ENCODE data around the gene EPSTI1.

The EPSTI1 gene

GRCh38 chr13:42924344-42924743, 67.7 kb downstream of the EPSTI1 start:
- TF ChIP-seq, protein P1, sequence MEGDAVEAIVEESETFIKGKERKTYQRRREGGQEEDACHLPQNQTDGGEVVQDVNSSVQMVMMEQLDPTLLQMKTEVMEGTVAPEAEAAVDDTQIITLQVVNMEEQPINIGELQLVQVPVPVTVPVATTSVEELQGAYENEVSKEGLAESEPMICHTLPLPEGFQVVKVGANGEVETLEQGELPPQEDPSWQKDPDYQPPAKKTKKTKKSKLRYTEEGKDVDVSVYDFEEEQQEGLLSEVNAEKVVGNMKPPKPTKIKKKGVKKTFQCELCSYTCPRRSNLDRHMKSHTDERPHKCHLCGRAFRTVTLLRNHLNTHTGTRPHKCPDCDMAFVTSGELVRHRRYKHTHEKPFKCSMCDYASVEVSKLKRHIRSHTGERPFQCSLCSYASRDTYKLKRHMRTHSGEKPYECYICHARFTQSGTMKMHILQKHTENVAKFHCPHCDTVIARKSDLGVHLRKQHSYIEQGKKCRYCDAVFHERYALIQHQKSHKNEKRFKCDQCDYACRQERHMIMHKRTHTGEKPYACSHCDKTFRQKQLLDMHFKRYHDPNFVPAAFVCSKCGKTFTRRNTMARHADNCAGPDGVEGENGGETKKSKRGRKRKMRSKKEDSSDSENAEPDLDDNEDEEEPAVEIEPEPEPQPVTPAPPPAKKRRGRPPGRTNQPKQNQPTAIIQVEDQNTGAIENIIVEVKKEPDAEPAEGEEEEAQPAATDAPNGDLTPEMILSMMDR (IDR thresholded peaks at IDR 0.05), result no peak
- TF ChIP-seq ZFX (IDR thresholded peaks at IDR 0.05; ENCODE audit: borderline replicate concordance), result no peak
- no peak overlapping the region for H3K27ac ChIP-seq

DNA sequence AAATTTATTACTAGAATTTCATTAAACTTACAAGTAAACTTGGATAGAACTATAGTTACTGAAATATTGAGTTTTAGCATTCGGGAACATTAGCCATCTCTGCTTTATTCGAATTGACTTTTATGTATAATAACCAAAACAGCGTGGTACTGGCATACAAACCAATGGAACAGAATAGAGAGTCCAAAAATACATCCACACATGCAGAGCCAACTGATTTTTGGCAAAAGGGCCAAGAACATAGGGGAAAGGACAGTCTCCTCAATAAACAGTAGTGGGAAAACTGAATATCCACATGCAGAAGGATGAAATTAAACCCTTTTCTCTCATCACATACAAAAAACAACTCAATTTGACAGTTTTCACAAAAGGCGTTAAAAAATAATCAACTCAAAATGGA, 84.3 kb downstream of the EPSTI1 start:
- TF ChIP-seq, protein P1 (IDR thresholded peaks at IDR 0.05), result no peak
- TF ChIP-seq ZFX (IDR thresholded peaks at IDR 0.05; ENCODE audit: borderline replicate concordance), result no peak

GRCh38 chr13:42906257-42906656, 85.8 kb downstream of the EPSTI1 start:
- no peak for TF ChIP-seq ZFX (IDR thresholded peaks at IDR 0.05; ENCODE audit: borderline replicate concordance)
- TF ChIP-seq, protein P1 (IDR thresholded peaks at IDR 0.05), result no peak
- peak overlapping the region; percentile 49 for H3K27ac ChIP-seq

More for the DNA sequence above, 84.3 kb downstream of the EPSTI1 start:
- H3K27ac ChIP-seq, result no peak overlapping the region

- H3K27ac ChIP-seq, result peak overlapping the region; percentile 49; the same call in 1 of the 2 replicates
- TF ChIP-seq, protein P1 (IDR thresholded peaks at IDR 0.05), result no peak
- no peak for TF ChIP-seq ZFX (IDR thresholded peaks at IDR 0.05; ENCODE audit: borderline replicate concordance)
Measured at GRCh38 chr13:42905579-42905978, 86.5 kb downstream of the EPSTI1 start.

DNA sequence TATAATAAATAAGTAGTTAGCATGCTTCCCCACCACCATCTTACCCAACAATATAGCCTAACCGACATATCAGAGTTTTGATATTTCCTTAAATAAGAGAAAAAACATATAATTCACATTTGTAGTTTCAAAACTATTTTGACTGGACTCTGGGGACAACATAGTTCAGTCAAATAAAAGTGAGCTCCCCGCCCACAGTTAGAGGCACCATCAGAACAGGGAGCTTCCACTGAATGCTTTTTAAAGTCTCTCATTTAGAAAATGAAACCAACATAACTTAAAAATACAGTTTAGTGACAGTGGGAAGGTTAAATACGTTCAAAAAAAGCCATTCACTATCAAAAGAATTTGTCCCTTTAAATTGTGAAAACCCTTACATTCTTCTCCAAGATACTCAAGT, 92.8 kb downstream of the EPSTI1 start:
- H3K27ac ChIP-seq, result no peak overlapping the region
- TF ChIP-seq, protein P1 (IDR thresholded peaks at IDR 0.05), result no peak
- no peak for TF ChIP-seq ZFX (IDR thresholded peaks at IDR 0.05; ENCODE audit: borderline replicate concordance)

- TF ChIP-seq, protein P1 (IDR thresholded peaks at IDR 0.05), result no peak
- no peak for TF ChIP-seq ZFX (IDR thresholded peaks at IDR 0.05; ENCODE audit: borderline replicate concordance)
Measured at GRCh38 chr13:42895776-42896175, 96.3 kb downstream of the EPSTI1 start.

DNA sequence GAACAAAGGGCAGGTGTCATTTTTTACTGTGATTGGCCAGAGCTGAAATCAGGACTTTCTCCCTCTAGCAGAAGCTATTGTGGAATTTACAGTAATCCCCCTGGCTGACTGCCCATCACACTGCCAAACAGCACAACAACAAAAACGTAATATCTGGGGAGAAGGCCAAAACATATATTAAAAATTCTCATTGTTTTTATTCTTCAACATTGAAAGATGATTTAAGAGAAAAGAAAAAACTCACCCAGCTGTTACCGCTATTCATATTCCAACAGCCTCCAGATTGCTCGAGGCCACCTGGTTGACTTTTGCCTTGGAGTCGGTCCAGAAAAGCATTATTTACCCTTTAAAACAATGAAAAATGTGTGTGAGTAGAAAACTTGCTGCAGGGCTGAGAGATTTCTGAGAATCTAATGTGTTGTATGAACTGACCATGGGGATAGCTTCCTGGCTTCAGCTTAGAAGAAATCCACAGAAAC, 97.2 kb downstream of the EPSTI1 start:
- H3K27ac ChIP-seq, result no peak overlapping the region
- no peak for TF ChIP-seq ZFX (IDR thresholded peaks at IDR 0.05; ENCODE audit: borderline replicate concordance)
- TF ChIP-seq, protein P1 (IDR thresholded peaks at IDR 0.05), result no peak

More at GRCh38 chr13:42895776-42896175, 96.3 kb downstream of the EPSTI1 start:
- H3K27ac ChIP-seq, result no peak overlapping the region
